ENCODE measurements around the gene DKC1. TPM values are rescaled to one million over a fixed set of nuclear protein-coding genes. Genes with fewer than 3 reads are reported as not detected.

The DKC1 gene
- total and polyA plus RNA-seq, 2 of the 4 experiments (the other 2 are of a cell fraction), result 49.9 to 63.8 TPM

- no peaks in the 10 kb centered on the region for H3K4me1 ChIP-seq (ENCODE audit: control insufficient read depth, insufficient read depth, low read length)
- no peak for TF ChIP-seq USF2 (IDR thresholded peaks at IDR 0.05; ENCODE audit: low read depth, low read length)
- TF ChIP-seq MAZ (IDR thresholded peaks at IDR 0.05; ENCODE audit: borderline replicate concordance, low read depth, low read length), result no peak
- no peak for TF ChIP-seq RFX5 (IDR thresholded peaks at IDR 0.05; ENCODE audit: low read depth, low read length)
- no peak for TF ChIP-seq NFE2L2 (IDR thresholded peaks at IDR 0.05; ENCODE audit: low read depth, low read length)
- no peak for TF ChIP-seq CTCF (conservative IDR thresholded peaks at IDR 0.05; ENCODE audit: low read depth, low read length)
- no peak for TF ChIP-seq RCOR1 (IDR thresholded peaks at IDR 0.05; ENCODE audit: insufficient replicate concordance, low read length)
- no peak for TF ChIP-seq POLR2A (IDR thresholded peaks at IDR 0.05; ENCODE audit: low read depth, low read length)
- no peak for TF ChIP-seq ELK1 (IDR thresholded peaks at IDR 0.05; ENCODE audit: borderline replicate concordance, low read depth, low read length)
- TF ChIP-seq CEBPB (IDR thresholded peaks at IDR 0.05; ENCODE audit: low read depth, low read length), result no peak
- TF ChIP-seq MXI1 (IDR thresholded peaks at IDR 0.05; ENCODE audit: borderline replicate concordance, low read depth, low read length), result no peak
- TF ChIP-seq CHD1 (IDR thresholded peaks at IDR 0.05; ENCODE audit: low read depth, low read length), result no peak
- no peak for TF ChIP-seq SMC3 (IDR thresholded peaks at IDR 0.05; ENCODE audit: low read depth, low read length)
- TF ChIP-seq FOS (IDR thresholded peaks at IDR 0.05; ENCODE audit: low read depth, low read length), result no peak
- no peak for TF ChIP-seq BHLHE40 (IDR thresholded peaks at IDR 0.05; ENCODE audit: low read depth, low read length)
- TF ChIP-seq MAFK (IDR thresholded peaks at IDR 0.05; ENCODE audit: low read depth, low read length), result no peak
- no peak for TF ChIP-seq RAD21 (IDR thresholded peaks at IDR 0.05; ENCODE audit: low read length)
- ChIA-PET POLR2A (ENCODE audit: unreplicated experiment) (no interaction called here), CTCF (no interaction called here)
- in situ Hi-C loops (cut with MboI; ENCODE audit: low sequenced_read_pairs), result no loop called here
- ATAC-seq (ENCODE audit: low read depth), result no peak
- no peak overlapping the region for H3K9ac ChIP-seq (ENCODE audit: low read depth, low read length)
- H2AK5ac ChIP-seq (ENCODE audit: low read depth, low read length), result no peak overlapping the region
- H4K20me1 ChIP-seq (ENCODE audit: insufficient read depth, low read length), result no peaks in the 10 kb centered on the region; the same call in 1 of the 2 replicates
- H3K4ac ChIP-seq (ENCODE audit: low read depth, low read length), result no peak overlapping the region
- H2BK120ac ChIP-seq (ENCODE audit: low read depth, low read length), result no peak overlapping the region
- no peak overlapping the region for H2AFZ ChIP-seq (replicated peaks; ENCODE audit: low read length, poor library complexity)
- no peak overlapping the region for H3K14ac ChIP-seq (replicated peaks; ENCODE audit: low read depth, low read length)
- no peak overlapping the region for H3K4me3 ChIP-seq (ENCODE audit: insufficient read depth, low read depth, low read length)
- no peak overlapping the region for H3K4me2 ChIP-seq (ENCODE audit: low read depth, low read length)
- intact Hi-C loops (cut with micrococcal nuclease), result no loop called here
- no peak overlapping the region for H3K27ac ChIP-seq (ENCODE audit: insufficient read depth, low read length)
- H2BK5ac ChIP-seq (ENCODE audit: low read depth, low read length, poor library complexity, severe bottlenecking), result no peak overlapping the region
- no peaks in the 10 kb centered on the region for H3K27me3 ChIP-seq (ENCODE audit: control insufficient read depth, insufficient read depth, low read length)
- no peak for DNase-seq
- H4K8ac ChIP-seq (ENCODE audit: low read depth in 2 of 2, low read length in 2 of 2), result no peak overlapping the region
- no peak overlapping the region for H3K23ac ChIP-seq (ENCODE audit: low read depth, low read length)
- H3K9me1 ChIP-seq (ENCODE audit: insufficient read depth, low read length), result no peaks in the 10 kb centered on the region
- H3K79me1 ChIP-seq (ENCODE audit: low read depth in 1 of 2, low read length in 2 of 2), result peaks cover 0 to 3% of the 10 kb centered on the region in 2 experiments; a peak in 1 of 4 replicates
- no peak overlapping the region for H4K91ac ChIP-seq (ENCODE audit: insufficient read depth, low read depth, low read length)
- no peak overlapping the region for H2BK20ac ChIP-seq (ENCODE audit: low read depth, low read length)
- dilution Hi-C loops (cut with HindIII; ENCODE audit: low sequenced_read_pairs, unreplicated experiment), result no loop called here
- H2AK9ac ChIP-seq (replicated peaks; ENCODE audit: low read depth, low read length, poor library complexity), result no peak overlapping the region
- no TSS peak for BruUV-seq (replicated peaks)
- no peak overlapping the region for H3K18ac ChIP-seq (ENCODE audit: low read depth, low read length)
- no peak overlapping the region for H4K5ac ChIP-seq (ENCODE audit: low read depth, low read length)
- no peak overlapping the region for H3K56ac ChIP-seq (ENCODE audit: extremely low read depth, insufficient read depth, low read length)
- no peaks in the 10 kb centered on the region for H3K36me3 ChIP-seq (ENCODE audit: control insufficient read depth, insufficient read depth, low read length)
- 40% methylated on average over 1 of the region's 4 CpGs; no CpG with 5 or more reads in 1 of the 2 experiments for WGBS, 2 experiments (ENCODE audit: extremely low coverage in 2 of 2, insufficient read length in 1 of 2)
- no peak overlapping the region for H2BK15ac ChIP-seq (ENCODE audit: low read depth, low read length)
- no peaks in the 10 kb centered on the region for H3K9me3 ChIP-seq (ENCODE audit: control insufficient read depth, insufficient read depth, low read length)
These were observed 4.0 kb upstream of the DKC1 start for GRCh38 chrX:154758696-154759095.
